ENCODE data around the gene SUPT3H.

The SUPT3H gene

GRCh38 chr6:45136495-45136894 is 241.2 kb downstream of the SUPT3H start:
- no peak overlapping the region for H3K4me3 ChIP-seq (ENCODE audit: low read depth, low read length)
- no peak for TF ChIP-seq CTCF (IDR thresholded peaks at IDR 0.05; ENCODE audit: insufficient read depth, low read depth, low read length, missing control alignments)
- DNase-seq (ENCODE audit: low read depth) = no peak

GRCh38 chr6:45132658-45133294 is 245.0 kb downstream of the SUPT3H start:
- no peak for TF ChIP-seq CTCF (IDR thresholded peaks at IDR 0.05; ENCODE audit: insufficient read depth, low read depth, low read length, missing control alignments)
- no peak overlapping the region for H3K4me3 ChIP-seq (ENCODE audit: low read depth, low read length)
- no peak for DNase-seq (ENCODE audit: low read depth)

GRCh38 chr6:45132059-45132458 is 245.7 kb downstream of the SUPT3H start:
- H3K4me3 ChIP-seq (ENCODE audit: low read depth, low read length) = no peak overlapping the region
- TF ChIP-seq CTCF (IDR thresholded peaks at IDR 0.05; ENCODE audit: insufficient read depth, low read depth, low read length, missing control alignments) = no peak

GRCh38 chr6:45129051-45129450 is 248.7 kb downstream of the SUPT3H start:
- DNase-seq (ENCODE audit: low read depth) = no peak
- no peak for TF ChIP-seq CTCF (IDR thresholded peaks at IDR 0.05; ENCODE audit: insufficient read depth, low read depth, low read length, missing control alignments)

More at GRCh38 chr6:45132059-45132458, 245.7 kb downstream of the SUPT3H start:
- DNase-seq (ENCODE audit: low read depth) = no peak

GRCh38 chr6:45127185-45127584 is 250.5 kb downstream of the SUPT3H start:
- no peak for DNase-seq (ENCODE audit: low read depth)
- no peak overlapping the region for H3K4me3 ChIP-seq (ENCODE audit: low read depth, low read length)
- no peak for TF ChIP-seq CTCF (IDR thresholded peaks at IDR 0.05; ENCODE audit: insufficient read depth, low read depth, low read length, missing control alignments)

More at GRCh38 chr6:45129051-45129450, 248.7 kb downstream of the SUPT3H start:
- no peak overlapping the region for H3K4me3 ChIP-seq (ENCODE audit: low read depth, low read length)

- no peak for DNase-seq (ENCODE audit: low read depth)
- H3K4me3 ChIP-seq (ENCODE audit: low read depth, low read length) = no peak overlapping the region
- TF ChIP-seq CTCF (IDR thresholded peaks at IDR 0.05; ENCODE audit: insufficient read depth, low read depth, low read length, missing control alignments) = no peak
Measured at GRCh38 chr6:45126033-45126432, 251.7 kb downstream of the SUPT3H start.

GRCh38 chr6:45123023-45123422 is 254.7 kb downstream of the SUPT3H start:
- TF ChIP-seq CTCF (IDR thresholded peaks at IDR 0.05; ENCODE audit: insufficient read depth, low read depth, low read length, missing control alignments) = no peak
- H3K4me3 ChIP-seq (ENCODE audit: low read depth, low read length) = no peak overlapping the region
- no peak for DNase-seq (ENCODE audit: low read depth)
